Large intestine (tissue), 1 donor: Measurements from ENCODE around the gene GGT5. TPM values are rescaled to one million over a fixed set of nuclear protein-coding genes. Genes with fewer than 3 reads are reported as not detected.

Experiments used
- polyA plus RNA-seq: library from polyadenylated mRNA; unstranded; fragments of 120-200 nt; gene quantifications from one replicate; pipeline ENCODE4 v1.2.1, GENCODE V29; 2013

Gene GGT5
- polyA plus RNA-seq, 1 donor = 9.2 TPM

Other genes with a start within 250 kb of the GGT5 start
- gene GSTT4, start 239.6 kb downstream of the GGT5 start, polyA plus RNA-seq = not detected
- gene CABIN1, start 233.8 kb downstream of the GGT5 start, polyA plus RNA-seq = 47.1 TPM
- gene SUSD2, start 63.6 kb downstream of the GGT5 start, polyA plus RNA-seq = 36.9 TPM
- 28.9 TPM for gene SPECC1L, start 25.7 kb upstream of the GGT5 start, polyA plus RNA-seq
- gene ADORA2A, start 182.5 kb upstream of the GGT5 start, polyA plus RNA-seq = 10.9 TPM